GM12878 (cell line): ENCODE measurements around the gene MYL12B. TPM values are rescaled to one million over a fixed set of nuclear protein-coding genes. Genes with fewer than 3 reads are reported as not detected.

ENCODE experiments used
- ATAC-seq: fragments of 200-7000 bp; cut with Tn5 transposase; 3 replicates; pipeline ENCODE4 v1.9.1; 2020; ENCODE audit warnings: mild to moderate bottlenecking, moderate library complexity
- BruUV-seq: library from RNA; stranded (reverse); fragments of 400-500 nt; replicated peaks from 2 replicates; lab custom pipeline; 2021; lab: Mats Ljungman, UMichigan
- CTCF ChIA-PET: fragments of 300-600 bp; sonication (Branson Sonifier 250); formaldehyde crosslinking; extraction: SDS; loops from one replicate; lab custom pipeline; 2021; ENCODE audit warnings: inconsistent platforms; lab: Yijun Ruan, JAX
- POLR2A ChIA-PET: fragments of 350-600 bp; formaldehyde crosslinking; extraction: SDS; loops from one replicate; lab custom pipeline; 2021; ENCODE audit warnings: inconsistent platforms; lab: Charles Lee
- RAD21 ChIA-PET: fragments of 300-600 bp; sonication (Branson Sonifier 250); formaldehyde crosslinking; loops from one replicate; lab custom pipeline; 2023; ENCODE audit warnings: antibody characterized with exemption; ENCODE audit not compliant: unreplicated experiment; lab: Charles Lee
- SMC1A ChIA-PET: fragments of 300-600 bp; sonication (Branson Sonifier 250); formaldehyde crosslinking; loops from one replicate; lab custom pipeline; 2023; ENCODE audit not compliant: unreplicated experiment, uncharacterized antibody; lab: Charles Lee
- DNase-seq: peaks from one replicate; pipeline ENCODE4 v3.0.0-alpha.2; 2011; ENCODE audit warnings: low read depth, low spot score
- FAIRE-seq: peaks from 3 replicates; lab custom pipeline; 2011; peaks lifted over from hg19 to GRCh38; lab: Jason Lieb, UNC
- H2AFZ ChIP-seq: 2 replicates; pipeline ENCODE4 v1.6.0; 2011; ENCODE audit warnings: low read depth, low read length, control low read depth; ENCODE audit not compliant: control insufficient read depth
- H3K27ac ChIP-seq: 2 replicates; pipeline ENCODE4 v1.5.1; 2011; ENCODE audit warnings: control low read depth; ENCODE audit not compliant: control insufficient read depth, insufficient read depth
- H3K27me3 ChIP-seq, 2 experiments: replicated peaks in 1 of 2; 2 replicates each; pipeline versions ENCODE4 v1.6.0 to v1.6.1; 2011; ENCODE audit warnings: low read length in 1 of 2; ENCODE audit not compliant: control insufficient read depth in 2 of 2, insufficient read depth in 2 of 2
- H3K36me3 ChIP-seq, 2 experiments: 2 replicates each; pipeline ENCODE4 v1.5.1; 2011; ENCODE audit warnings: low read length in 1 of 2; ENCODE audit not compliant: control insufficient read depth in 2 of 2, insufficient read depth in 2 of 2
- H3K4me1 ChIP-seq: 2 replicates; pipeline ENCODE4 v1.6.1; 2011; ENCODE audit warnings: mild to moderate bottlenecking, low read length, moderate library complexity, mixed read lengths; ENCODE audit not compliant: control insufficient read depth, insufficient read depth
- H3K4me2 ChIP-seq: 2 replicates; pipeline ENCODE4 v1.6.0; 2011; ENCODE audit warnings: control low read depth; ENCODE audit not compliant: control insufficient read depth, insufficient read depth
- H3K4me3 ChIP-seq: fragments of 200-600 bp; sonication (generic); 2 replicates; pipeline ENCODE4 v1.5.1; 2016
- H3K79me2 ChIP-seq: 2 replicates; pipeline ENCODE4 v1.6.0; 2011; ENCODE audit warnings: low read length; ENCODE audit not compliant: control insufficient read depth, insufficient read depth
- H3K9ac ChIP-seq: 2 replicates; pipeline ENCODE4 v1.8.0; 2011; ENCODE audit warnings: low read length, control low read depth, mixed read lengths; ENCODE audit not compliant: control insufficient read depth, insufficient read depth
- H3K9me3 ChIP-seq: replicated peaks from 3 replicates; pipeline ENCODE4 v1.5.1; 2011; ENCODE audit warnings: mild to moderate bottlenecking, low read length; ENCODE audit not compliant: control insufficient read depth, insufficient read depth
- H4K20me1 ChIP-seq: 2 replicates; pipeline ENCODE4 v1.6.0; 2011; ENCODE audit not compliant: control insufficient read depth, insufficient read depth
- ATF7 ChIP-seq: fragments of 450-650 bp; IDR thresholded peaks from 2 replicates; pipeline ENCODE4 v1.6.1; 2016; ENCODE audit warnings: low read depth, mild to moderate bottlenecking
- BACH1 ChIP-seq: fragments of 450-650 bp; IDR thresholded peaks from 2 replicates; pipeline ENCODE4 v1.6.1; 2017; ENCODE audit warnings: mild to moderate bottlenecking, borderline replicate concordance
- BMI1 ChIP-seq: fragments of 450-650 bp; IDR thresholded peaks from 2 replicates; pipeline ENCODE4 v1.6.1; 2016; ENCODE audit warnings: mild to moderate bottlenecking, moderate library complexity, borderline replicate concordance
- CBFB ChIP-seq: IDR thresholded peaks from 2 replicates; pipeline ENCODE4 v1.6.1; 2016; ENCODE audit warnings: antibody characterized with exemption, low read depth
- CEBPZ ChIP-seq: fragments of 150-350 bp; IDR thresholded peaks from 2 replicates; pipeline ENCODE4 v1.6.1; 2016; ENCODE audit warnings: low read depth, low read length
- CHD2 ChIP-seq: IDR thresholded peaks from 2 replicates; pipeline ENCODE4 v1.6.1; 2011; ENCODE audit warnings: low read depth, low read length, improper control_type of control experiment, borderline replicate concordance
- EED ChIP-seq: sonication (generic); IDR thresholded peaks from 2 replicates; pipeline ENCODE4 v1.6.1; 2016; ENCODE audit warnings: antibody characterized with exemption, low read depth
- IRF3 ChIP-seq: fragments of 450-650 bp; IDR thresholded peaks from 2 replicates; pipeline ENCODE4 v1.6.1; 2014; ENCODE audit warnings: mild to moderate bottlenecking
- MXI1 ChIP-seq: fragments of 150-350 bp; IDR thresholded peaks from 2 replicates; pipeline ENCODE4 v1.6.1; 2011; ENCODE audit warnings: low read depth, mild to moderate bottlenecking, inconsistent platforms, low read length, improper control_type of control experiment
- POLR2AphosphoS2 ChIP-seq: IDR thresholded peaks from 2 replicates; pipeline ENCODE4 v1.6.1; 2011; ENCODE audit warnings: low read depth, mild to moderate bottlenecking, low read length, improper control_type of control experiment, moderate library complexity
- ZNF592 ChIP-seq: fragments of 450-650 bp; IDR thresholded peaks from 2 replicates; pipeline ENCODE4 v1.6.1; 2017; ENCODE audit warnings: mild to moderate bottlenecking, moderate library complexity
- ZNF622 ChIP-seq: fragments of 450-650 bp; IDR thresholded peaks from 2 replicates; pipeline ENCODE4 v1.6.1; 2017; ENCODE audit warnings: mild to moderate bottlenecking, inconsistent platforms
- WGBS: methylation state at CpG from one replicate; pipeline ENCODE4 v1.1.6; 2016; ENCODE audit warnings: low lambda C conversion rate; ENCODE audit not compliant: insufficient replicate concordance, insufficient coverage; ENCODE audit errors: missing lambda C conversion rate; 5-methylcytosine and 5-hydroxymethylcytosine counted together
- in situ Hi-C: fragments of 300-500 bp; cut with MboI; formaldehyde crosslinking; loops from 9 replicates; pipeline ENCODE4 v1.14.3; 2018; ENCODE audit warnings: mixed read lengths
- intact Hi-C: fragments of 100-400 bp; cut with micrococcal nuclease; formaldehyde crosslinking; loops from one replicate; pipeline ENCODE4 v1.14.2; 2022; ENCODE audit not compliant: unreplicated experiment
- polyA plus RNA-seq, 11 experiments: library from polyadenylated mRNA; depleted of rRNA in 4 of 11; unstranded in 6 of 11; stranded (reverse) in 5 of 11; fragments of >200 nt; fragmentation: Nextera tagmentation in 4 of 11; fragmentation: Illumina TruSeq in 1 of 11; extraction: Ambion mirVana in 4 of 11; extraction: Trizol in 1 of 11; gene quantifications; 1 replicate in 1 of 11; 2 replicates in 10 of 11; pipeline versions ENCODE4 v1.2.1 to v1.2.3, GENCODE V29; 2011 to 2016; ENCODE audit warnings: inconsistent platforms in 2 of 11, missing spikeins in 2 of 11, low read depth in 1 of 11
- total RNA-seq, 4 experiments: library from RNA; depleted of rRNA in 3 of 4; stranded (reverse); fragments of >200 nt in 3 of 4; fragmentation: Illumina TruSeq in 1 of 4; extraction: Trizol in 1 of 4; gene quantifications; 2 replicates each; pipeline versions ENCODE4 v1.2.1 to v1.2.3, GENCODE V29; 2013 to 2021

MYL12B gene
- total and polyA plus RNA-seq, 10 of the 15 experiments (the other 5 are each of a cell fraction or from before 2014, with no cell fraction given) = 179 to 739 (median 400) TPM

- 3% methylated on average over 6 of the region's 6 CpGs for WGBS
- H3K36me3 ChIP-seq = peaks cover 0 to 17% of the 10 kb centered on the region in 2 experiments; a peak in 3 of 4 replicates
- RAD21 ChIA-PET = interaction anchor here (0.6 to 3.7 kb wide), 19 partner anchors 10 to 609 kb away, joined by 3 to 26 read pairs (median 3); no protein-coding TSS in a partner anchor
- intact Hi-C loops = no loop called here
- no peak overlapping the region for H2AFZ ChIP-seq
- no TSS peak for BruUV-seq
- H4K20me1 ChIP-seq = 0 out of 2 replicates have a peak, but pooled peaks cover 4% of the 10 kb centered on the region
- CTCF ChIA-PET = interaction anchor here (0.7 to 2.2 kb wide), 10 partner anchors 10 to 335 kb away, joined by 3 to 11 read pairs (median 4); partner anchors contain the start of gene MYL12B
- in situ Hi-C loops = loop anchor here (25.0 kb wide), 1 partner anchor 1012 kb away; no protein-coding TSS in a partner anchor
- no peaks in the 10 kb centered on the region for H3K27me3 ChIP-seq
- POLR2A ChIA-PET = interaction anchor here (0.5 to 5.7 kb wide), 14 partner anchors 10 to 1020 kb away, joined by 3 to 36 read pairs (median 3); partner anchors contain the start of gene MYL12B
- peak overlapping the region; percentile 59 for H3K27ac ChIP-seq
- no peaks in the 10 kb centered on the region for H3K9me3 ChIP-seq
- peak overlapping the region; percentile 18; the same call in 1 of the 2 replicates for H3K9ac ChIP-seq
- FAIRE-seq (peak; percentile 13), DNase-seq (no peak), ATAC-seq (peak; percentile 7; the same call in 1 of the 3 replicates)
- SMC1A ChIA-PET = interaction anchor here (0.6 to 12.1 kb wide), 18 partner anchors 10 to 345 kb away, joined by 3 to 105 read pairs (median 4); partner anchors contain the start of gene MYL12B
- H3K4me3 ChIP-seq = peak overlapping the region; percentile 91
- peaks cover 88% of the 10 kb centered on the region for H3K79me2 ChIP-seq
- H3K4me2 ChIP-seq = peak overlapping the region; percentile 89
- H3K4me1 ChIP-seq = peaks cover 12% of the 10 kb centered on the region; the same call in 1 of the 2 replicates
- TF ChIP-seq MXI1 = no peak
- no peak for TF ChIP-seq ZNF592
- TF ChIP-seq IRF3 = no peak
- TF ChIP-seq CEBPZ = no peak
- peak; percentile 51 for TF ChIP-seq ATF7
- no peak for TF ChIP-seq CHD2
- TF ChIP-seq BMI1 = no peak
- TF ChIP-seq BACH1 = no peak
- no peak for TF ChIP-seq POLR2AphosphoS2
- TF ChIP-seq EED = no peak
- no peak for TF ChIP-seq ZNF622
- TF ChIP-seq CBFB = no peak
Measured at GRCh38 chr18:3250237-3251107, 11.5 kb upstream of the MYL12B start.
